ENCODE measurements around the gene ACBD6. TPM values are rescaled to one million over a fixed set of nuclear protein-coding genes. Genes with fewer than 3 reads are reported as not detected.

ACBD6 gene
- total and polyA plus RNA-seq, 2 experiments from 2014 or later = 75.7 to 88.8 TPM

DNA sequence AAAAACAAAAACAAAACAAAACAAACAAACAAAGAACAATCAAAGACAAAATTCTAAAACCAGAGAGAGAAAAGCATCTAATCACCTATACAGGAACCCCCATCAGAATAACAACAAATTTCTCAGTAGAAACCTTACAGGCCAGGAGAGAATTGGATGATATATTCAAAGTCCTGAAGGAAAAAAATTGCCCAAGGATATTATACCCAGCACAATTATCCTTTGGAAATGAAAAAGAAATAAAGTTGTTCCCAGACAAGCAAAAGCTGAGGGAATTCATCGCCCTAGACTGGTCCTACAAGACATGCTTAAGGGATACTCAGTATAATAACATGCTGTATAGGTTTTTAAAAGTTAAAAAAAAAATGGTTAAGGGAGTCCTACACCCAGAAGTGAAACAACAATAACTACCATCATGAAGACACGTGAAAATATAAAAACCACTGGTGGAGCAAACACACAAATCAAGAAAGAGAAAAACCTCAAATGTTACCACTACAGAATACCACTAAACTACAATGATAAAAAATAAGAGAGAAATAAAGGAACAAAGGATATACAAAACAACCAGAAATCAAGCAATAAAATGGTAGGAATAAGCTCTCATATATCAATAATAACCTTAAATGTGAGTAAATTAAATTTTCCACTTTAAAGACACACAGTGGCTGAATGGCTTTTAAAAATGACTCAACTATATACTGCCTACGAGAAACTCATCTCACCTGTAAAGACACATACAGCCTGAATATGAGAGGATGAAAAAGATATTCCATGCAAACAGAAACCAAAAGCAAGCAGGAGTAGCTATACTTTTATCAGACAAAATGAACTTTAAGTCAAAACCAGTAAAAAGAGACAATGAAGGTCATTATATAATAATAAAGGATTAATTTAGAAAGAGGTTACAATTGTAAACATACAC lies 121.9 kb downstream of the ACBD6 start:
- H3K36me3 ChIP-seq (ENCODE audit: insufficient read depth) = no peaks in the 10 kb centered on the region
- no peak overlapping the region for H3K27ac ChIP-seq (ENCODE audit: low read depth)
- no peaks in the 10 kb centered on the region for H3K4me1 ChIP-seq (ENCODE audit: insufficient read depth)
- H3F3A ChIP-seq (replicated peaks; ENCODE audit: low read depth) = no peaks in the 10 kb centered on the region
- Mint-ChIP-seq H3K27me3 (ENCODE audit: insufficient read depth, low read depth, poor library complexity) (no peaks in the 10 kb centered on the region), H3K4me3 (no peak overlapping the region), H3K27ac (no peak overlapping the region), H3K9me3 (peaks cover 31% of the 10 kb centered on the region), H3K4me1 (no peaks in the 10 kb centered on the region), H3K36me3 (ENCODE audit: low read depth) (peaks cover 46% of the 10 kb centered on the region; the same call in 2 of the 3 replicates)
- peaks cover 74% of the 10 kb centered on the region for H3K79me2 ChIP-seq (replicated peaks; ENCODE audit: insufficient read depth)
- ATAC-seq = no peak
- 0 out of 2 replicates have a peak, but pooled peaks cover 4% of the 10 kb centered on the region for H4K20me1 ChIP-seq (replicated peaks; ENCODE audit: insufficient read depth)
- no peak overlapping the region for H2AFZ ChIP-seq
- no peak overlapping the region for H3K4me2 ChIP-seq
- no peaks in the 10 kb centered on the region for H3K27me3 ChIP-seq (ENCODE audit: insufficient read depth)
- DNase-seq (ENCODE audit: low spot score) = no peak
- no peak overlapping the region for H3K4me3 ChIP-seq
- no peak for TF ChIP-seq STAT1 (IDR thresholded peaks at IDR 0.05; ENCODE audit: unreplicated experiment)
- no peak for TF ChIP-seq EZH2 (IDR thresholded peaks at IDR 0.05; ENCODE audit: low read depth, unreplicated experiment)
- TF ChIP-seq ZNF114 (CRISPR knock-in tag; IDR thresholded peaks at IDR 0.05) = no peak
- no peak for TF ChIP-seq ZNF331 (CRISPR knock-in tag; IDR thresholded peaks at IDR 0.05; ENCODE audit: low read depth)
- no peak for TF ChIP-seq POLR2AphosphoS5 (IDR thresholded peaks at IDR 0.05; ENCODE audit: low read depth)
- TF ChIP-seq REST (IDR thresholded peaks at IDR 0.05; ENCODE audit: unreplicated experiment) = no peak
- TF ChIP-seq, protein P1, sequence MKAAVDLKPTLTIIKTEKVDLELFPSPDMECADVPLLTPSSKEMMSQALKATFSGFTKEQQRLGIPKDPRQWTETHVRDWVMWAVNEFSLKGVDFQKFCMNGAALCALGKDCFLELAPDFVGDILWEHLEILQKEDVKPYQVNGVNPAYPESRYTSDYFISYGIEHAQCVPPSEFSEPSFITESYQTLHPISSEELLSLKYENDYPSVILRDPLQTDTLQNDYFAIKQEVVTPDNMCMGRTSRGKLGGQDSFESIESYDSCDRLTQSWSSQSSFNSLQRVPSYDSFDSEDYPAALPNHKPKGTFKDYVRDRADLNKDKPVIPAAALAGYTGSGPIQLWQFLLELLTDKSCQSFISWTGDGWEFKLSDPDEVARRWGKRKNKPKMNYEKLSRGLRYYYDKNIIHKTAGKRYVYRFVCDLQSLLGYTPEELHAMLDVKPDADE (IDR thresholded peaks at IDR 0.05) = no peak
- no peaks in the 10 kb centered on the region for H3K9me2 ChIP-seq (ENCODE audit: insufficient read depth)

DNA sequence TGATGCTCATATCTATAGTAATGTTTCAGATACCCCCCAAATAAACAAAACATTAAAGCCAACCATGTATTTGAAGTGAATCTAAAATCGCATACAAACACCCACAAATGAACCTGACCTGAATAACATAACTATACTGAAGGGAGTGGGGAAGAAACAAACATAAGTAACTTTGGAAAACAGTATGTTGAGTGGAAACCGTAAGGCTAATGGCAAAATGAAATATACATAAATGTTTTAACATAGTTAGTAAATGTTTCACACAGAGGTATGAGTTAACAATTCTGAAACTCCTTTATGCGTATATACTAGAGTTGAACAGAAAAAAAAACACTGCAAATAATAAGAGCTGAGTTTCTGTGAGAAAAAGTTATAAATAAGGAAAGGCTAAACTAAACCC lies 125.6 kb downstream of the ACBD6 start:
- Mint-ChIP-seq H3K27me3 (ENCODE audit: insufficient read depth, low read depth, poor library complexity) (no peaks in the 10 kb centered on the region), H3K27ac (no peak overlapping the region), H3K4me3 (no peak overlapping the region), H3K9me3 (peaks cover 19% of the 10 kb centered on the region), H3K36me3 (ENCODE audit: low read depth) (peaks cover 34% of the 10 kb centered on the region; the same call in 2 of the 3 replicates), H3K4me1 (peaks cover 11% of the 10 kb centered on the region; the same call in 2 of the 3 replicates)
- no peak overlapping the region for H3K4me3 ChIP-seq
- H3K79me2 ChIP-seq (replicated peaks; ENCODE audit: insufficient read depth) = peaks cover 46% of the 10 kb centered on the region
- no peaks in the 10 kb centered on the region for H3F3A ChIP-seq (replicated peaks; ENCODE audit: low read depth)
- no peaks in the 10 kb centered on the region for H4K20me1 ChIP-seq (replicated peaks; ENCODE audit: insufficient read depth)
- no peaks in the 10 kb centered on the region for H3K36me3 ChIP-seq (ENCODE audit: insufficient read depth)
- no peaks in the 10 kb centered on the region for H3K27me3 ChIP-seq (ENCODE audit: insufficient read depth)
- no peak for DNase-seq (ENCODE audit: low spot score)
- no peaks in the 10 kb centered on the region for H3K9me2 ChIP-seq (ENCODE audit: insufficient read depth)
- H3K4me2 ChIP-seq = no peak overlapping the region
- H2AFZ ChIP-seq = no peak overlapping the region
- no peak overlapping the region for H3K27ac ChIP-seq (ENCODE audit: low read depth)
- ATAC-seq = no peak
- TF ChIP-seq REST (IDR thresholded peaks at IDR 0.05; ENCODE audit: unreplicated experiment) = no peak
- no peak for TF ChIP-seq ZNF331 (CRISPR knock-in tag; IDR thresholded peaks at IDR 0.05; ENCODE audit: low read depth)
- H3K4me1 ChIP-seq (ENCODE audit: insufficient read depth) = peaks cover 12% of the 10 kb centered on the region; the same call in 1 of the 2 replicates
